T1000 (cell line): ENCODE measurements around the gene UNG.
"Not testable (repeated sequence)": the region's sequence is repeated elsewhere in the genome, so short reads cannot be mapped to it uniquely, and the experiment has no call there.

Experiments used
- DNase-seq: peaks from one replicate; lab custom pipeline; 2025; ENCODE audit warnings: mixed read lengths; lab: John Stamatoyannopoulos, UW

Gene UNG

DNA sequence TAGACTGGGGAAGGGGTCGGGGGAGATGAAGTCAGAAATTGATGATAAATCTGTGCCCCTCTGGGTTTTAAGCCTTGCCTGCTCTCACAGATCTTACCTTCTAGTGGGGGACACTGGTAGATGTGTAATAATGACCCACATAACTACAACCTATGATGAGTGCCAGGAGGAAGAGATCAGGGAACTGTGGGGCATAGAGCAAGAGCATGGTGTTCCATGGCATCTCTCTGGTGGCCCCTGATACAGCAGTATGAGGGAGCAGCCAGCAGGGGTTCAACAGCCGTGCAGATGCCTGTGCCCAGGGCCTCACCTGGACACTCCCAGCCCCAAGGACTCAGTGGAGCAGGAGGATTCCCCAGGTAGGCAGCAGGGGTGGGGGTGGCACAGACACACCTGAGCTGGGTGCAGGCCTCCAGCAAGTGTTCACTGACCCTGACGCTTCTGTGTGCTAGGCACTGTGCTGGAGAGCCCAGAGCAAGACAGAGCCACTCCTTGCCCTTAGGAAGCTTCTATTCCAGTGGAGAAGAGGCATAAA, 24.0 kb downstream of the UNG start:
- DNase-seq: no peak

DNA sequence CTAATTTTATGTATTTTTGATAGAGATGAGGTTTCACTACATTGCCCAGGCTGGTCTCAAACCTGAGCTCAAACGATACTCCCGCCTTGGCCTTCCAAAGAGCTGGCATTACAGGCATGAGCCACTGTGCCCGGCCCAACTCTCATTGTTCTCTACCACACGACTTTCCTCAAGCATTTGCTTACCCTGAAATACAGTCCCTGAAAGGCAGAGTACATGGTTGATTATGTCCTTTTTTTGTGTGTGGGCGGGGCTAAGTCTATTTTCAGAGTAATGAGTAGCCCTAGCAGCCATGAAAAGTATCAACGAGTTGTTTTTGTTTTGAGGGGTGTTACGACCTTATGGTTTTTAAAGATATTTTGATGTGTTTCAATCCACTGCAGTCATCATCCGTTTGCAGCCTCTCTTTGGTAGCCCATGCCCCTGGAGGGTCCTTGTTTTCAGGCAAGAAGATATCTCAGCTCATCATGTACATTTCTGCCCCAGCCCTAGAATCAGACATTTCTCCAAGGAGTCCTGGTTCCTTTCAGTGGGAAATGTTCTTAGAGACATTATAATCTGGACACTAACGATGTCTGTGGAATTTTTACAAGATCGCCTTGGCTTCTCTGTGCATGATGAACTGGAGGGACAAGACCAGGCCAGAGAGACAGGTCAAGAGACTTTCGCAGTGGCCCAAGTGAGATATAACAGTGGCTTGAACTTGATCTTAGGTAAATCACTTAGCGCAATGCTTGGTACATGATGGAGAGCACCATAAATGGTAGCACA, 27.7 kb downstream of the UNG start:
- DNase-seq: no peak

DNA sequence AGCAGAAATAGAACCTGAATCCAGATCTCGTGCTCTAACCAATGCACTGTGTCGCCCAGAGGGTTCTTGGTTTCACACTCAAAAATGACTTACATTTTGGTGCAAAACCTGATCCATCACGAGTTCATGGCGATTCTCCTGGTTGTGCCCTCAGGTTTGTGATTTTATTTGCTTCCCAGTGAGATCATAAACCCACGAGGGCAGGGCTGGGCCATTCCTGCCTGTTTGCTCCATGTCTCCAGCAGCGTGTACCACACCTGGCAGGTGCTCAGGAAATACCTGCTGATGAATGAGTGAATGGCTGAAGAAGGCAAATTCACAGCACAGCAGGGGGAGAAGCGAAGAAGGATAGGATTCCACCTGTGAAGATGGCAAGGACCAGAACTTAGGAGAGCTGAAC, 28.4 kb downstream of the UNG start:
- DNase-seq: no peak

DNA sequence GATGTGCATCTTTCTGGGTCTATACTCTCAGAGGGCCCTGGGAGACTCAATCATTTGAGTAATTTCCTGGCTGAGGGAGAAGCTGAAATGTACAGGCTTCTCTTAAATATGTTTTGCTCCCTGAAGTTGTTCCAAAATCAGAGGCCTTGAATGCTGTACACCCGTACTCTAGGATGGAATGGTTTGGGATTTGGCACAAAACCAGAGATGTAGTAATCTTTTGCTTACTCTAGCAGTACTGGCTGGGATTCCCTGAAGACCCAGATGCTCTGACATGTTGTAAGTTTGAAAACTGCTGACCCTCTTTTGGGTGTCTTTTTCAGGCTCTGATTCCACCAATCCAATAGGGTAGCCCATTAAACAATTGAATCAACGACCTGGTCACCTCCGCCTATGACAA, 29.4 kb downstream of the UNG start:
- no peak for DNase-seq

DNA sequence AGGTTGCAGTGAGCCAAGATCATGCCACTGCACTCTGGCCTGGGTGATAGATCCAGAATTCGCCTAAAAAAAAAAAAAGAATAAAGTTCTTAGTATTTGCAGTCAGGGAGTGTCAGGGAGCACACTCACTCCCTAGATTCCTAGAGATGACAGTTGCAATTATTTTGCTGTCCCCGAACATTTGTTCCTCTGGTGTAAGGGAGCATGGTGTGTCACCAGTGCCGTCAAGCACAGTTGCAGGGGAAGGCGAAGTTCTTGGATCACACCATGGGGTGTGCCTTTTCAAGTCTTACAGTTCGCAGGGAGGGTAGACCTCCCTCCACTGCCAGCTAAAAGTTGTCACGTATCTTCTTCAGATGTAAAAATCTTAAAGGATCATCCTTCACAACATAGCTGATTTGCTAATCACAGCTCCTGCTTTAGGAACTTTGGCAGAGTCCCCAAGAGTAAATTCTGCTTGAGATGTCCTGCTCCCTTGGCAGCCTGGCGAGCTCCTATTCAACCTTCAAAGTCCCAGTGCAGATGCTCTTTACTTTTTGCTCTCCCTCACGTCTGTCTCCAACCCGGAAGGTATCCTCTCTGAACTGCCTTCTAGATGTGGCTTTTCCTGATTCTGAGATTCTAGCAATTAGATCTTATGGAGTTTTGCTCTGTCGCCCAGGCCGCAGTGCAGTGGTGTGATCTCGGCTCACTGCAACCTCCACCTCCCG, 30.3 kb downstream of the UNG start:
- no peak for DNase-seq

DNA sequence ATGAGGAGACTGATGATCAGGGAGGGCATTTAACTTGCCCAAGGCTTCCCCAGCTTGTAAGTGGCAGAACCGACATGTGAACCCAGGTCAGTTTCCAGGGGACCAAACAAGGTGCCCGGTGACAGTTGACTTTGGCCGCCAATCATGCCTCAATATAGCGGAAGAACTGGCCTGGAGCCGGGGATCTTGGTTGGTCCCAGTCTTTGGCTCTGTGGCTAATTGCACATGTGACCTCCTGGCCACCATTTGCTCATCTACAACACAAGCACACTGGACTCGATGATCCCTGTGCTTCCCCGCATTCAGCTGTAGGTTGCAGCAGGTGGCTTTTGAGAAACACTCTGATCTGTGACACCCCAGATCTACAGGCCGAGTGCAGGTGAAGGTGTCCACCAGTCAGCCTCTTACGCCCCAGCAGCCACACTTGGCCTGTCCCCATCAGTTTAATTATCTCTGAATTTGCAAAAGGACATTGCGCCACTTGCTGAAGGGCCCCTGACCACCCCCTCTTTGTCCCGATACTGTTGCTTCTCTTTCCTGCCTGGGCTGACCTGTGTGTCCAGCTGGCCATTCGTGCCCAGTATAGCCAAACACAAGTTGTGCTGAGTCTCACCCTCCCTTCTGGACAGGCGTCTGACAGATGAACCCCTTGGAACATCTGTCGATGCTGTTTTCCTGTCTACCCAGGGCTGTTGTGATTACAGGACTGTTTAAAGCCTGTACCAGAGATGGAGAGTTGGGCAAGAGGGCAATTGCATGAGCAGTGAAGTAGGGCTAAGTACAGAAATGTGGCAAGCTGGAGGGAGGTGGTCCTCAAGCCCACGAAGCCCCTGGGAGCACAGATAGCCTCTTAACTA, 33.1 kb downstream of the UNG start:
- no peak for DNase-seq

DNA sequence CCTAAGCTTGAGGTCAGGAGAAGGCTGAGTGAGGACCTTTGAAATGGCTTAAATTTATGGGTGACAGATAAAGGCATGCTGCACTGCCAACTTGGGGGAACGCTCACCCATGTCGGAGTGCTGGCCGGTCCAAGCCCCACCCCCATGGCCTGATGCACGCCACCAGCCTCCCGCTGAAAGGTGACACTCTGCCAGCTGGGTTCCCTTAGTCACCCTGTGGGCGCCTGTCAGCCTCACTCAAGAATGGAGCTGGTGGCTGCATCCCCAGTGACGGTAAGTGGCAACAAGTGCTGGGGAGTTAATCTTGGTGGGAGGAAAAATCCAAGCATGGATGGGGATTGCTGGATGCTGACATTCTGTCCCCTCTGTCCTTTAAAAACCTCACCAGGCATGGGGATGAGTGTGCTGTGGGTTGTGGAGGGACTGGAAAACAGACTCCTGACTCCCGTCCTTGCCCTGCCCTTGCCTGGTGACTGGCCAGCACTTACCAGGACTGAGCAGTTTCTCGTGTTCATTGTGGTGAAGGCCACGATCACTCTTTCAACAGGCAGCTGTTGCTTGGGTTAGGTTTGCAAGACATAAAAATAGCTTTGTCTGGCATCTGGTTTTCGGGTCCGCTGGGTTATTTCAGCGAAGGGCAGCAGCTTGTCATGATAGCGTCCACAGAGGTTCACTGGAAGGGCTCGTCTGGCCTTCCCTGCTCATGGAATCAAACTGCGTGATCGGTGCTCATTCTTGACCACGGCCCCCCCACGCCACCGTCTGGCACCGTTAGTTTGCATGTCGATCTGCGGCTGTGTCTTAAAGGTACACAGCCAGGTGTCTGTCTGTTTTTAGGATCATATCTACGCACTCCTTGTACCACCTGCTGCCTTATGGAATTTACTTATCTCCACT, 34.0 kb downstream of the UNG start:
- DNase-seq: no peak

DNA sequence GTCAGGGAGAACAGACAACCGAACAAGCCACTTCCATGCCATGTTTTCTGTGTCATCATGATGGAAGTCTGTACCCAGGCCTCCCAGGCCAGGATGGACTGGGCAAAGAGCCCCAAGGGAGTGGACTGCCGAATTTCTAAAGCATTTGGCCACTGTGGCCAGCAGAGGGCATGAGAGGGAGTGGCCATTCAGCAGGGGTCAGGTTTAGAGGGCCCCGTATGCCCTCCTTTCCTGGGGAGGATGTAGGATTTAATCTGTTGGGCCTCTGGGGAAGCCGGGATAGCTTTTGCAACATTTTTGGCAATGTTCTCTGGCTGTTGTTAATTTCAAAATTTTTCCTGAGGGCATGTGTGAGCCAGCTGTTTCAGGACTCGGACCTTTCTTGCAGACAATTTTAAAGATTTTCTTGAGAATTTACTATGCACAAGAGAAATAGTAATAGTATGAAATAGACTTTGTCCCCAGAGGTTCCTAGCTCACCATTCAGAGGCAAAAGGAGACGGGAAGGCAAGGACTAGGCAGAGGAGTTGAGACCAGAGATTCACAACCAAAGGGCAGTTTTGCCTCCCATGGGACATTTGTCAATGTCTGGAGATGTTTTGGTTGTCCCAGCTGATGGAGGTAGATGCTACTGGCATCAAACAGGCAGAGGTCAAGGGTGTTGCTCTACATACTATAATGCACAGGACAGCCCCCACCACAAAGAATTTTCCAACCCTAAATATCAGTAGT, 37.0 kb downstream of the UNG start:
- no peak for DNase-seq

DNA sequence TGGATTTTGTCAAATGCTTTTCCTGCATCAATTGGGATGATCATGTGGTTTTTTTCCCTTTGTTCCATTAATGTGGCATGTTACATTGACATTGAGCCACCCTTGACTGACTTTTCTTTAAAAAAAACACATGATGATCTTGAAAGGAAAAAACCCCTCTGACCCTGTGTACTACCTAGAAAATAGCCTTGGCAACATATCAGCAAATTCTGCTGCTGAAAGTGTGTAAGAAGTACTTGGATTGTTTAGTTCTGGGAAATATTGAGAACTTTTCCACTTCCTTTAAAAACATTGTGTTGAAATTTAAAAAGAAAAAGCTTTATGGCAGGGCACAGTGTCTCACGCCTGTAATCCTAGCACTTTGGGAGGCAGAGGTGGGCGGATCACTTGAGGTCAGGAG, 39.7 kb downstream of the UNG start:
- no peak for DNase-seq

DNA sequence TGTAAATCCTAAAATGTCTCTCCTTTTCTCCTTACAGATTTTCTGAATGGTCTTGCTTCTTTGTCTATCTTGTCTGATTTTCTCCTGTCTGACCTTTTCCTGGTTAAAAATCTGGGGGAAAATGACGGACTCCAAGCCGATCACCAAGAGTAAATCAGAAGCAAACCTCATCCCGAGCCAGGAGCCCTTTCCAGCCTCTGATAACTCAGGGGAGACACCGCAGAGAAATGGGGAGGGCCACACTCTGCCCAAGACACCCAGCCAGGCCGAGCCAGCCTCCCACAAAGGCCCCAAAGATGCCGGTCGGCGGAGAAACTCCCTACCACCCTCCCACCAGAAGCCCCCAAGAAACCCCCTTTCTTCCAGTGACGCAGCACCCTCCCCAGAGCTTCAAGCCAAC, 42.0 kb downstream of the UNG start:
- no peak for DNase-seq

DNA sequence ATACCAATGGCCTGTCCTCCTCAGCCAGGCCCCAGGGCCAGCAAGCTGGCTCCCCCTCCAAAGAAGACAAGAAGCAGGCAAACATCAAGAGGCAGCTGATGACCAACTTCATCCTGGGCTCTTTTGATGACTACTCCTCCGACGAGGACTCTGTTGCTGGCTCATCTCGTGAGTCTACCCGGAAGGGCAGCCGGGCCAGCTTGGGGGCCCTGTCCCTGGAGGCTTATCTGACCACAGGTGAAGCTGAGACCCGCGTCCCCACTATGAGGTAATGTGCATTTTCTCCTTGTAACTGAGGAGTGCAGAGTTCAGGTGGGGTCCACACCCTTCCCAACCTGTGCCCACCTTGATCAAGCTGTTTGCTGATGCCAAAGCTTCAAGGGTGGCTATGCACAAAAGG, 42.4 kb downstream of the UNG start:
- DNase-seq: no peak

DNA sequence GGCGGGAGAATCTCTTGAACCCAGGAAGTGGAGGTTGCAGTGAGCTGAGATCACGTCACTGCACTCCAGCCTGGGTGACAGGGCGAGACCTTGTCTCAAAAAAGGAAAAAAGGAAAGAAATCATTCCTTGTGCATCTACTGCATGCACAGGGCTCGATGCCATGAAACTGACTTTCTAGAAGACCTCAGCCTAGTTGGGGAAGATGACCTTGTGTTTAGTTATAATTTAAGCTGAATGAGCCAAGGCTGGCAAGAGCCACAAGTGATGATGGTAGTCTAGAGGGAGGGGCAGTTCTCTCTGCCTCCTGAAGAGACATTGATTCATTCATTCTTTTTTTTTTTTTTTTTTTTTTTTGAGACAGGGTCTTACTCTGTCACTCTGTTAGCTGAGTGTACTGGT, 43.2 kb downstream of the UNG start:
- no peak for DNase-seq

DNA sequence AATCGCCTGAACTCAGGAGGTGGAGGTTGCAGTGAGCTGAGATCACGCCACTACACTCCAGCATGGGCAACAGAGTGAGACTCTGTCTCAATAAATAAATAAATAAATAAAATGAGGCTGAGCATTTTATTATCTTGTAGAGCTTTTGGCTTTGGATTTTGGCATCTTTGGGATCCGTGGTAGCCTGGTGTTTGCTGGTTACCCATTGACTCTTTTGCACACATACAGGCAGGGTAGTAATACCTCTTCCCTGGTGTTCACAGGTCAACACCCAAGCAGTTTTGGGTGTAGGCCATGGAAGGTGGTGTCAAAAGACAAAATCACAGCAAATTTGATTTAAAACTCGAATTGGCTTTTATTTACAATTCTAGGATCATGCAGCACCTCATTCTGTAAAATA, 46.8 kb downstream of the UNG start:
- DNase-seq: no peak

DNA sequence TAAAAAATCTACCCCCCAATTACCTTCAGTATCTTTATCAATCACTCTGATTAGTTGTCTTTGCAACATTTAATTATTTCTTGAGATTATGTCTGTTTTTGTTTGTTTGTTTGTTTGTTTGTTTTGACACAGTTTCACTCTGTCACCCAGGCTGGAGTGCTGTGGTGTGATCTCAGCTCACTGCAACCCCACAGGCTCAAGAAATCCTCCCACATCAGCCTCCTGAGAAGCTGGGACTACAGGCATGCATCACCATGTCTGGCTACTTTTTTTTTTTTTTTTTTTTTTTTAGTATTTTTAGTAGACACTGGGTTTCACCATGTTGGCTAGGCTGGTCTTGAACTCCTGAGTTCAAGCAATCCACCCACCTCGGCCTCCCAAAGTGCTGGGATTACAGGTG, 49.7 kb downstream of the UNG start:
- DNase-seq: not testable (repeated sequence)

DNA sequence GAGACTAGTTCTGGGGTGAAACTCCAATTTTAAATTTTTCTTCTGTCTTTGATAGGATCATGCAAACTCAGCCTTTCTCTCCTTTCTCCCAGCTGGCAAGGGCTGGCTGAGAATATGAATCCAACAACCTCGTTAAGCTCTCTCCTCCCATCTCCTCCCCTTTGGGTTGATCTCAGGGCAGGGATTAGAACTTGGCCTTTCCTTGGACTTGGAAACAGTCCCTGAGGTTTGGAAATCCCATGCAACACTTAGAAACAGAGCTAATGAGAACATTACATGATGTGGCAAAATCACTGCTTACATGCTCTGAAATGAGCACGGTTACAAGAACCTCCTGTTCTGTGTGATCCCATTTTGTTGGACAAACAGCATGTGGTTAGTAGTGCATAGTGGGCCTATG, 50.6 kb downstream of the UNG start:
- no peak for DNase-seq

DNA sequence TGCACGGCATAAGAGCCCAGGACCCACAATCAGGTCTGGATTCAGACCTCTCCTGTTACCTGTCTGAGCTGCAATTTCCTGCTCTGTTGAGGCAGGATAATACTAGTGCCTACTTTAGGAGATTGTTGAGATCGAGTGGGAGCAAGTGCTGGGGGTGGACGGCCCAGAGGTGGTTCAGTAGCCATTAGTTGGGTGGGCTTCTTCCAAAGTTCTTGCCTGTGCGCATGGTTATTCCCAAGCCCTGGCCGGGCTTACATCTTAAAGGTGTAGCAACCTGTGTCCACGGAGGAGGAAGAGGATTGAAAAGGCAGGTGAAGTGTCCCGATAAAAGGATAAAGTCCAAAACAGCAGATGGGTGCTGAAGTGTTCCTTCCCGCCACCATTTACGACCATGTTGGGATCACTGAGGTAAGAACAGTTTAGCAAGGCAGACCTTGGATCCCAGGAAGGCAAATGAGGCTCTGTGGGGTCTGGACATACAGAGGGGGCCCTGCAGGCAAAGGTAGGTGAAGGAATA, 52.8 kb downstream of the UNG start:
- no peak for DNase-seq

DNA sequence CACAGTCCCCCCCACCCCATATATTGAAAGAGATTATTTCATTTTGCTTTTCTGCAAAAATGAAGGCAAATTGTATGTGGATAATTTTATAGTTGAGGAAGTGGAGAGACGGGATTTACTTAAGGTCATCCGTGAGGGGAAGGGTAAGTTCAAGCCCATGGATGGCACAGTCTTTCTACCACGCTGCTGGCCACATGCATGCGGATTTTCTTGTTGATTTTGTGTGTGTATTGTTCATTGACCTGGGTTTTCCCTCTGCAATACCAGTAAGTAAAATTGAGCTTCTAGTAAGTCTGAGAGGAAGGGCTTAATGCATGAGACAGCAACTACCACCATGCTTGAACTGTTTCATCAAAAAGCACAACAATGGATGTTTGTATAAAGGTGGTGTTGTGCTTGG, 54.1 kb downstream of the UNG start:
- DNase-seq: no peak

DNA sequence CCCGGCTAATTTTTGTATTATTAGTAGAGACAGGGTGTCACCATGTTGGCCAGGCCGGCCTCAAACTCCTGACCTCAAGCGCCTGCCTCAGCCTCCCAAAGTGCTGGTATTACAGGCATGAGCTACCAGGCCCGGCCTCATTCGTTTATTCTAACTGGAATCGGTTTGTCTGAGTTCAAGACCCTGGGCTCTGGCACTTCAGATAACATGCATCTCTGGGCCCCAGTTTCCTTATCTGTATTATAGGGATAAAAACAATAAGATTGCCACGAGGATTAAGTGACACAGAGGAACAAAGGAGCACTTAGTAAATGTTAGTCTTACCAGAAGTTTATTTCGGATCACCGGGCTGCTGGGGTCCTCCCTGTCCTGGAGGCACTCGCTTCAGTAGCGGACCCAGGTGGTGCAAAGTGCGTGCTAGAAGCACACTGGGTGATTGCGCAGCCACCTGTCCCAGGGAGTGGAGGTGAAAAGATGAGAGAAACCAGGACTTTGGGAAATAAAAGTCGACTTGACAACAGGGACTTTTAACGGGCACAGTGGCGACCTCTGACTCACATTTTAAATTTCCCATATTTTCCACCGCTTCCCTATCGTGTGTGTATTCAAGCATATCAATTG, 56.5 kb downstream of the UNG start:
- no peak for DNase-seq

DNA sequence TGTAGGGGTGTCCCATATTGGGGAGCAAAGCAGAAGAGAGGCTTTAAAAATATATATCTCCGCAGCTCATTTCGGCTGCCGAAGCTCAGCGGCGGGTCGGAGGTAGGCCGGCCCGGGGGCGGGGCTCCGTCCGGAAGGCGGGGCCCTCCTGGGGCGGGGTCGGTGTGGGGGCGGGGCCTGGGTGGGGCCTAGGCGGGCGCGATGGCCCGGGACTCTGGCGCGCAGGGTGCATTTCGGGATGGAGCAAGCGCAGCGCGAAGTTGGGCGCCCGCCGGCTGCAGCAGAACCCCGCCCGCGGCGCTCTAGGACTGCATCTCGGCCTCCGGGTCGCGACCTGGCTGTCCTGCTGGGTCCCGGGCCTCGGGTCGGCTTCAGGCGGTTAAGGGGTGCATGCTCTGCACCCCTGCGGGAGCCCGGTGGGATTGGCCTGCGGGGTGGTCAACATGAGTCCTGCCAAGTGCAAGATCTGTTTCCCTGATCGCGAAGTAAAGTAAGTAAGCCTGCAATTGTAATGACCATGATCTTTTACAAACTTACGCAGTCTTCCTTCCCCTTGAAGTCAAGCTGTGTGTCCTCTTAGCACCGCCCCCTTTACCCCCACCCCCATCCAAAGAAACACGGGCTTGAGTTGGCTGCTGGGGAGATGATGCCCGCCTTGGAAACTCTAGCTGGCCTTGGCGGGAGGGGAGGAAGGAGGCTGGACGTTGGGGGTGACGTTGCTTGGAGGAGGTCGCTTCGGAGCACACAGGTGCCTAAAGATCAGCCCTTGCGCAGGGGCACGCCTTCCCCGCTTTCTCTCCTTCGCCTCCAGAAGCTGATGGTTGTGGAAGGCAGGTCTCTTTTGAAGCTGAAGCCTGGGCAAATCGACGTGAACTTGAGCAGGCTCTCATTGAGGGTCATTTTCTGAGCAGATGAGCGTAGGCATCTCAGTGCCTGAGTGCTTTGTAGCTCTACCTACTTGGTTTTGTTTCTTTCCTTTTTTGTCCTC, 57.3 kb downstream of the UNG start:
- DNase-seq: peak; percentile 69
